Epithelial cell of prostate (primary cell): ENCODE measurements around the gene PARP12.

Experiments used
- DNase-seq: peaks from one replicate; pipeline ENCODE4 v3.0.0-alpha.2; 2011; ENCODE audit warnings: low read depth, low spot score
- H3K27ac ChIP-seq: fragments of 450-650 bp; 2 replicates; pipeline ENCODE4 v1.5.1; 2017; ENCODE audit warnings: mild to moderate bottlenecking

Gene PARP12

DNA sequence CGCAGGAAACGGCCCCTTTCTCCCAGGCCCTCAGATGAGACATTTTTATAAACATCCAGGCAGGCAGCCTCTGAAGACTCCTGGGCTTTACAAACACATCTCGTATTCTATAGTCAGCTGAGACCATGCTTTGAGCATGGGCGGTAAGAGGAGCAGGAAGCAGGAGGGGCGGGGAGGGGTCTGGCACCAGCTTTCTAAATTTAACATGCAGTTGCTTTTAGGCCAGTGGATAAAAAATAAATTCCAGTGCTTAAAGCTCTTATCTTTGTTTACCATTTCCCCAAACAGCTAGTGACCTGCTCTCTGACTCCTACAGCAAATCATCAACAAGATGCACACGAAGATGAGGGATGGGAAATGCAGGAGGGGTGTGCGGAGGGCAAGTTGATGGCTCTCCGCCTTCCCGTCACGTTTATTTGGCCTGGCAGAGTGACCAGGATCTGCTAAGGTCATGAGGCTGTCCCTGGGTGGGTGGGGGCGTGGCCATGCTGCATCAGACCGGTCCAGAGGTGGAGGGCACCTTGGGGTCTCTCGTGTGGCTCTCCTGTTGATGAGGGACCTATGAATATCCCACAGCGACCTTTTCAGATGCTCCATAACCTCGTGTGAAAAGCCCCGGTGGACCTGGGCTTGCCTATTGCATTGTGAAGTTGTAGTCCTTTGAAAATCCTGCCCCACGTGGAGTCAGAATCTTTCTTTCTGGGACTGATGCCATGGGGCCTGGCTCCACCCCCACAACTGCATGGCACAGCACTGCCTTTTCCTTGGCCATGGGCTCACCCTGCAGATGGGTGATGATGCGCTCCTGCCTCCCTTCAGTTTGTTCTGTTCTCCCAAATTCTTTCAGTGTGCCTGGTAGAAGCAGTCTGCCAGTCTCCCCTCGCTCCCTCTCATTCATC is 67.5 kb downstream of the PARP12 start:
- no peak overlapping the region for H3K27ac ChIP-seq

DNA sequence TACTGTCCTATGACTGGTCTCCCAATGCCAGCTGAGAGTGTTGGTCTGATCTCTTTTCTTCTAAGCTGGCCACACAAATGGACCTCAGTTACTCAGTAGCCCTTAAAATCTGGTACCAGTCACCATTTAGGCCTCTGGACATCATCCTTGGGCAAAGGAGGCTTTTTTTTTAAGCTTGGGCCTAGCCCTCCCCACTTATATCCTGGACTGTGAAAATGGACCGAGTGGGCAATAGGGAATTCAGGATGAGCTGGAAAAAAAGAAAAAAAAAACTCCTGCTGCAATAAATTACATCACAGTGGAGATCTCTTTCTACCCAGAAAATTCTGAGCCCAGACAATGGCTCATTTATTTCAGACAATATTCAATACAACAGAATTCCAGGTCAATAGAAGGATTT is 68.4 kb downstream of the PARP12 start:
- H3K27ac ChIP-seq: no peak overlapping the region
- DNase-seq: no peak

More for the DNA sequence above, 67.5 kb downstream of the PARP12 start:
- DNase-seq: no peak

DNA sequence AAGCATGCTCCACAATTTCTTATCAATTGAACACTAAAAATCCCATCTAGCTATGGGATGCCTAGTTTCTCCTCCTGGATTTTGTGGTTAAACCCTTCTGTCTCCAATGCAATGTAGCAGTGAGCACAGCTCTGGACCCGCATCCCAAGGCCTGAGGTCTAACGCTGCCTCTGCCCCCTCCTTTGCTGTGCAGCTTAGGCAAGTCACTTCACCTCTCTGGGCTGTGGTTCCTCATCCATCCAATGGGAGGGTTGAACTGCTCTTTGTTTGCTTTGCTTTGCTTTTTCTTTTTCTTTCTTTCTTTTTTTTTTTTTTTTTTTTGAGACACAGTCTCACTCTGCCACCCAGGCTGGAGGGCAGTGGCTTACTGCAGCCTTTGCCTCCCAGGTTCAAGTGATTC is 69.2 kb downstream of the PARP12 start:
- no peak for DNase-seq
- H3K27ac ChIP-seq: no peak overlapping the region

DNA sequence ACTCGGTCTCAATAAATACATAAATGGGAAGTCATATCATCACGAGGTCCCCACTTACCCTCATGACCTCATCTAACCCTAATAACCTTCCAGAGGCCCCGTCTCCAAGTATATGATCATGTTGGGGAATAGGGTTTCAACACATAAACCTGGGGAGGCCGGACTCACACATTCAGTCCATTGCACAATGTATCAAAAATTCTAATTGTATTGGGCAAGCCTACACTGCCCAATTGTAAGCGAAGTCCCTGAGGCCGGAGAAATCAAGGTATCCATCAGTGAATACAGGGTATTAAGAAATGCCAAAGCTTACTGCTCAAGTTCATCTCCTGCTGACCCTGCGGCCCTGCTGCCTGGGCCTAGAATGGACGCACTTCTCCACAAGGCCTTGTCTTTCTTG is 69.6 kb downstream of the PARP12 start:
- H3K27ac ChIP-seq: no peak overlapping the region
- DNase-seq: no peak

DNA sequence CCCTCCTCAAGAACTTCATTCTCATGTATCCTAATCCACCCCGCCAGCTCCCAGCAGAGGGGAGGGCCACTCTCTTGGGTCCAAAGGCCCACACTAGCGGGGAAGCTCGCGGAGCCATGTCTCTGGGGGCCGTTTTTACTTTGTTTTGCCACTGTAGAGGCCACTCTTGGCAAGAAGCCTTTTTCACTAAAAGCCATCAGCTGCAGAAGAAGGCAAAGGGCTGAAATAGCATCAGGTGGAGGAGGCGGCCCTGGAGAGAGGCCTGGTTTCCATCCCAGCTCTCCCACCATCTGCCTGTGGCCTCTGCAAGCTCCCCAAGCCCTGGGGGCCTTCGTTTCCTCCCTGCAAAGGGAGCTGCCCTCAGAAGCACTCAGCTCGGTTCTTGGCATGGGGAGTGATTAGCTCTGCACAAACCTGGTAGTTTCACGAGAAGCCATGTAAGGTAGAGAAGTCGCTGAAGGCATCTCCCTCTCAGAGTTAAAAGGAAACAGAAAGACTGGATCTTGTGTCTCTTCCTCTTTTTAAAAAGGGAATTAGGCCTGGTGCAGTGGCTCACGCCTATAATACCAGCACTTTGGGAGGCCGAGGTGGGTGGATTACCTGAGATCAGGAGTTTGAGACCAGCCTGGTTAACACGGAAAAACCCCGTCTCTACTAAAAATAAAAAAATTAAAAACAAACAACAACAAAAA is 70.3 kb downstream of the PARP12 start:
- DNase-seq: no peak
- H3K27ac ChIP-seq: no peak overlapping the region

DNA sequence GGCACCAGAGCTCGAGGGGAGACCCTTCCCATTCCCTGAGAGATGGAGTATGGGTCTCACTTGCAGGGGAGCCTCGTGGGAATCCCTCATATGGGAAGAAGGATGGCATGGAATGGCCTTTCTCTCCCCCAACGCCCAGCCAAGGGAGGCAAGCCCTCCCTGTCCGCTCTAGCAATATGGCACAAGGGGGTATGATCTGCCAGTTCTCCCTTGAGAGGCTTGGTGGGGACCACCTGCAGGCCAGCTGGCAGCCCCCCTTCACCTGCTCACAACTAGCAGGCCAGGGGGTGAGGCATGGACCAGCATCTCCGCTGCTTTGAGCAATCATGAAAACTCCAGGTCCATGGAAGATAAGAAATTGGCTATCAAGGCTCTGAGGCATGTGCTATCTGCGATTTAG is 70.8 kb downstream of the PARP12 start:
- no peak for DNase-seq

DNA sequence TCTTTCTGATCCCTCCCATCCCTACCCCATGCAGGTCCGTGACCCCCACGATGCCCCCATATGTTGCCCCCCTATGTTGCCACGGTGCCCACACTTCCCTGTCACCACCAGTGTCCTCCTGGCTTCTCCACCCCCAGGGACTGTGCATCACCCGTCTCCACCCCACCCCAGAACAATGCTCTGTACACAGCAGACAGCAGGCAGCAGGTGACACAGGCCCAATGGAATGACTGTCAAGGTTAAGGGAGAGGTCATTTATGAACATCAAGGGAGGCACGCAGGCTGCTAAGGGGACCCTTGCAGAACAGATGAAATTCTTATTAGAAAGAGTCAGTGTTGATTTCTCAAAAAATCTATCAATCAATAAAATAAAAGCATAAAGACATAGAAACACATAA is 71.5 kb downstream of the PARP12 start:
- no peak for DNase-seq
- no peak overlapping the region for H3K27ac ChIP-seq

More for the DNA sequence above, 70.8 kb downstream of the PARP12 start:
- H3K27ac ChIP-seq: no peak overlapping the region

DNA sequence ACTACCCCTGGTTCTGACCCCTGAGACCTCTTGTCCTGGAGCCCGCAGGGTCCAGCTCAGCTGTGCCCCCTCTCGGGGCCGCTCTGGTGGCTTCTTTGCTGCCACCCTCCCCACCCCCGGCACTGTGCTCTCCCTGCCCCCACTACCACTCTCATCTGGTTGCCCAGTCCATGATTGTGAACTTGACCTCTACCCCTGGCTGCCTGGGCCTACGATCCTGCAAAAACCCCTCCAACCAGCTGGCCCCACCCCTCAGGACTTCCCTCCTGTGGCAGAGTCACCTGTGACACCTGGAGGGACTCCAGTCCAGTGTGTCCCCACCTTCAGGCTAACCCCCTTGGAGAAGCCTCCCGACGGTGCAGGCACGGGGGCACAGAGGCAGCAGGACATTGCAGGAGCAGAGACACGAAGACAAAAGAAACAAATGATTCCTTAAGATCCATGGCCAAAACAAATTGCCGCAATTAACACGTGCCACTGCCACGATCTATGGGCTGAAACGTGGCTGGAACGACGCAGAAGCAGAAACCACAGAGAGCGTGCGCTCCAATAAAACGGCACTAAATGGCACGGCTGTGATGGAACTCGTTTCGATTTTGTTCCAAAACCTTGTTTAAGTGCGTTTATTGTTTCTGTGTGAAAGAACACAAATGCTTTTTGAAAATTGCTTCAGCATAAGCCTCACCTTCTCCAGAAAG is 72.0 kb downstream of the PARP12 start:
- no peak for DNase-seq
- H3K27ac ChIP-seq: no peak overlapping the region

DNA sequence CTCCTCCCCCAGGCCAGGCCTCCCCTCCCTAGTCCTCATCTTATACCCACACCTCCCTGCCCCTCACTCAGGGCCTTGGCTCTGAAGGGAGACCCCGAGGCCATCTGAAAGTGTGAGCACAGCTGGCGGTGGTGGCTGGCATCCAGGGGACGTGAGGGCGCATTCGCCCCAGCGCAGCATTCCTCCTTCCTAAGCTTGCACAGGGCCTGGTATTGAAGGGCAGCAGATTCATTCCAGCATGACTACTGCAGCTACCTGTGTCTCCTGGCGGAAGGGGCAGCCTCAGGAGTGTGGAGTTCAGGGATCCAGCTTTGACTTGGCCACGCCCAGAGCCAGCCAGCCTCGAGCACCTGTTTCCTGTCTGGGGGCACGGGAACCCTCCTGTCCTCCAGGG is 72.6 kb downstream of the PARP12 start:
- no peak for DNase-seq
- no peak overlapping the region for H3K27ac ChIP-seq

DNA sequence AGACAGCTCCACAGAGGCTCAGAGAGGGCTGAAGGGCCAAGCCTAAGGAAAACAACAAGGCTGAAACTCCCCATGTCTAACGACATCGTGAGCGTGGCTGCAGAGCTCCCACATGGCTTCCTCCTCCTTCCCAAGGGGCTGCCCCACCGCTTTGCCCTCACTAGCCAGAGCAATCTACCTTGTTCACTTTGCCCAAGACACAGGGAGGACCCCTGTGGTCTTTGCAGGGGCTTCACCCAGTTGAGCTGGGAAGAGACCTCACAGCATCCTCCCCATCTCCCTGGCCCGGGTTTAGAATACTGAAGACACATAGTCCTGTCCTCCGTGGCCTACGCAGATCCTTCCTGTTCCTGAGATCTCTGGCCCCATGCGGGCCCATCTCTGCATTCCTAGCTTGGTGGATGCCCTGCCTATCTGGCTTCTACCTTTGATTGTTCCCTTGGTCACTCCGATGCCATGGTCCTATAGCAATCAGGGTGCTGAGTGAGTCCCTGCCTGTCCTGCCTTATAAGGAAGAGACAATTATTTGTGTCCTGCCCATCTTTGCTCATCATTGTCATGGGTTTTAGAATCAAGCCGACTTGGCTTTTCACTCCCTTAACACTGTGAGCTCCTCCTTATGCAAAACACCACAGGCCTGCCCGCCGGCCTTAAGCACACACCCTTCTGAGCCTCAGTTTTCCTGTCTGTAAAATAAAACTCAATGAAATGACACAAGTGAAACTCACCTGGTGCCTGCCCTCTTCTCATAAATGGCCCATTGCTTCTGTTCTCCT is 73.2 kb downstream of the PARP12 start:
- H3K27ac ChIP-seq: no peak overlapping the region
- no peak for DNase-seq

DNA sequence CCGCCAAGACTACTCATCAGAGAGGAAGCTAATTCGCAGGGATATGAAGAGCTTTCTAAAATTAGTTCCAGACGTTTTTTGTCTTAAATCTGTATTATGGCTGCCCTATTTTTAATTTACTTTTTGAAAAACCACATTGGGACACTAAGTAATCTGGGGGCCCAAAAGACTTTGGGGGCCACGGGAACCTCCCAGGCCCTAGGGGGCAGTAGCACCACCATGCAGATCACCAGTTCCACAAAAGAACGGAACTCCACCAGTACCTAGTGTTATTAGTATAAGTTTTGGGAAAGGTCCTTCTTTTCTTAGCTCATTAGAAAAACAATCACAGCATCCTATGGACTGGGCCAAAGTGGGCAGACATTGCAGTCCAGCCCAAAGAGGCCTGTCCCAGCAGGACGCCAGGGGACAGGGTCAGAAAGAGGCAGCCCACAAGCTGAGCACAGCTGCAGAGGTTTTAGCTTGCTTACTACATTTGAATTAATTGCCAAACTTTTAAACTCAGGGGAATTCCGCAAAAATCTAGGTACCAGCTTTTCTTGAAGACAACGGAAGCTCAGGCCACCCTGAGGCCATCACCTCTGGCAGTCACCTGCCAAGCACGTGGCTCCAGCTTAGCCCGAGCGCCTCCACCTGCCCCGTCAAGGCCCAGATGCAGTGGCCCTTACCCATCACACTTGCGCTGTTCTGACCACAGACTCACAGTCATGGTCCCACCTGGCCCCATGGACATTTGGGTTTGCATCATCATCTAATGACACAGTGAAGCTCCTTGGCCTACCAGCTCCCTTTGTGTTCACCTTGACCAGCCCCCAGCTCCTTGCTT is 74.8 kb downstream of the PARP12 start:
- no peak for DNase-seq
- H3K27ac ChIP-seq: no peak overlapping the region

DNA sequence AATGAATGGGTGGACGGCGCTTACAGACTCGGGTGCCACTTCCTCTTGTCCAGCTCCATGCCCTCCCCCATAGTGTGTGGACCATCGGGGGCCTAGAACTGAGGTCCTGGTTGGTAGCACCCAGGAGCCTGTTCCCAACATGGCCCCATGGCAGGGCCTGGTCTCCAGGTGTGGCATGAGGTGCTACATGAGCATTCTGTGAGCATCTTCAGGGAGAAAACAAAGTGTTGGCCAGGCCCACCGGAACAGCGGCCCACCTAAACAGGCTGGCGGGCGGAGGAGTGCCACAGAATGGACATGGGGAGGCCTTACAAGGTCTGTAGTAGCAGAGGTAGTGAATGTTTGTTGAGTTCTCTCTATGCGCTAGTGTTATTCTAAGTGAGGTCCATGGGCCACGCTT is 76.9 kb downstream of the PARP12 start:
- no peak overlapping the region for H3K27ac ChIP-seq
- no peak for DNase-seq

DNA sequence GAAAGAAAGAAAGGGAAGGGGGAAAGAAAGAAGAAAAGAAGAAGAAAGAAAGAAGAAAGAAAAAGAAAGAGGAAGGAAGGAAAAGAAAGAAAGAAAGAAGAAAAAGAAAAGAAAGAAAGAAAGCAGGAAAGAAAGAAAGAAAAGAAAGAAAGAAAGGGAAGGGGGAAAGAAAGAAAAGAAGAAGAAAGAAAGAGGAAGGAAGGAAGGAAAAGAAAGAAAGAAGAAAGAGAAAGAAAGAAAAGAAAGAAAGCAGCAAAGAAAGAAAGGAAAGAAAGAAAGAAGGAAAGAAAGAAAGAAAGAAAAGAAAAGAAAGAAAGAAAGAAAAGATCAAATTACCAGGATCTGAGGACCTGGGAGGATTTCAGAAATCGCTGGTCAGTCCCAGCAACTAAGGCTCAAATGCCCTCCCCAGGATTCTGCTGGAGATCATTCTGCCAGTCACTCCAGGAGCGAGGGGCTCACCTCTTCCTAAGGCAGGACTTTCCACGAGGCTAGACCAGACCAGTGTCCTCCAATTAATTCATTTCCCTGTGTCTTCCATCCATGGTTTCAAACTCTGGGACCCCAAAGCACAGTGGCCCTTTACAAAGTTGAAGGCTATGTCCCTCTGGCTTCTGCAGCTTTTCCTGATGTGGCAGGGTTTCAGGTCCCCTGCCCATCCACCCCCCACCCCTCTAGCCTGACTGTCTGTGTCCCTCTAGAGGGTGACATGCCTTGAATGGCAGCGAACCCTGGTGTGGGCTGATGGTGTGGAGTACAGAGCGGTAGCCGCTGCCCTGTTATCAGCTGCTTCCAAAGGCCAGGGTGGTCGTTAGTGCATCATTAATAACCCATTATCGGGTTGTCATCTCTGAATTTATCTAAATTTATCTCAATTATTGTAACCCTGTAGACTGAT is 77.9 kb downstream of the PARP12 start:
- H3K27ac ChIP-seq: no peak overlapping the region
- no peak for DNase-seq

DNA sequence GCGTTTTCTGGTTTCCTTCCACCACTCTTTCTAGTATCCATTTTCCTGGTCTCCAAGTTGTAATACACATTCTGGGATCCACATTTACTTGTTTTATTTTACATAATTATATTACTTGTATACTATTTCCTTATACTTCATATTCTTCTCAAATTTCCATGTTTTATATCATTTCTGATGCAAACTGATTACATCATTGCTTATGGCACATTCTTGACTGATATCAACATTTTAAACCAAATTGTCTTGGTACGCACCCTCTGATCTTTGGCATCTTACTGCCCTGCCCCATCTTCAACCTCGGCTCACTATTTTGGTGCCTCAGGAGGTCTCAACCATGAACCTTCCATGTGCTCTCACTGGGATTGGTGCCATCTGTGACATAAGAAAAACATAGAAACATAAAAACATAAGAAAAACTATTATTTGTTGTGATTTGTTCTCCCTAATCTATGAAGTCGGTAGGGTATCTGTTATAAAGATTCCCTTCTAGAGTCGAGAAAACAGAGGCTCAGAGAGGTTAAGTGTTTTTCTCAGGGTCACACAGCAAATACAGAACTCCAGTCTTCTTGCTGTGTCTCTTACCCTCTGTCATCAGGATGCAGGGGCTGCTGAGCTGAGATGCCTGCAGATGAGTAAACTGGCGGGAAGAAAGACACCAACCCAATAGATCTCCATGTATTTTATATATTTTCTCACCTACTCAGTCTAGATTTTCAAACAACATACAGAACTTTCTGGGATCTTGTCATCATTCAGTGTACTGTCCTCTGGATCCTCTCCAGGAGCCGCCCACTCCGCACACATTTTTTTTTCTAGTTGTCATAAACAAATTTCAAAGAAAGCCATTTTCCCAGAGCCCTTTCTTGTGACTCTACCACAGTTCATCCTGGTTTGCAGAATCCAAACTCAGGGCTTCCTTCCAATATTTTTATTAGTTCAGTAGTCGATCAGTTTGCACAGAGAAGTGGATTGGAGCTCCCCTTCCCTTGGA is 79.5 kb downstream of the PARP12 start:
- no peak for DNase-seq
- H3K27ac ChIP-seq: no peak overlapping the region

DNA sequence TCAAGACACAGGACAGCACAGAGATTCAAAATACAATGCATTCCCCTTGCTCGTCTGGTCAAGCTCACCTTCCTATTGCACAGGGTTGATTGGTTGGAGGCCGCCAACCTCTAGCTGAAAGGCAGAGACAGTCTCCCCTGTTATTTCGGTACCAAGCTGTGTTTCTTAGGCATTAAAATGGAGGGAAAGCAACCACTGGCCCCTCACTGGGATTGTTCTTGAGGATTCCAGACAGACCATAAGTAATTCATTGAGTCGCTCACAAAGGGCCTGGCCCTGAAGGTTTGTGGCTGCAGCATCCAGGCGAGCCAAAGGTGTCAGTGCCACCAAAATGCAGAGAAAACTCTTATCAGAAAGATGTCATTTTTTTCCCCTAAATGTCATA is 81.2 kb downstream of the PARP12 start:
- H3K27ac ChIP-seq: no peak overlapping the region
- no peak for DNase-seq

DNA sequence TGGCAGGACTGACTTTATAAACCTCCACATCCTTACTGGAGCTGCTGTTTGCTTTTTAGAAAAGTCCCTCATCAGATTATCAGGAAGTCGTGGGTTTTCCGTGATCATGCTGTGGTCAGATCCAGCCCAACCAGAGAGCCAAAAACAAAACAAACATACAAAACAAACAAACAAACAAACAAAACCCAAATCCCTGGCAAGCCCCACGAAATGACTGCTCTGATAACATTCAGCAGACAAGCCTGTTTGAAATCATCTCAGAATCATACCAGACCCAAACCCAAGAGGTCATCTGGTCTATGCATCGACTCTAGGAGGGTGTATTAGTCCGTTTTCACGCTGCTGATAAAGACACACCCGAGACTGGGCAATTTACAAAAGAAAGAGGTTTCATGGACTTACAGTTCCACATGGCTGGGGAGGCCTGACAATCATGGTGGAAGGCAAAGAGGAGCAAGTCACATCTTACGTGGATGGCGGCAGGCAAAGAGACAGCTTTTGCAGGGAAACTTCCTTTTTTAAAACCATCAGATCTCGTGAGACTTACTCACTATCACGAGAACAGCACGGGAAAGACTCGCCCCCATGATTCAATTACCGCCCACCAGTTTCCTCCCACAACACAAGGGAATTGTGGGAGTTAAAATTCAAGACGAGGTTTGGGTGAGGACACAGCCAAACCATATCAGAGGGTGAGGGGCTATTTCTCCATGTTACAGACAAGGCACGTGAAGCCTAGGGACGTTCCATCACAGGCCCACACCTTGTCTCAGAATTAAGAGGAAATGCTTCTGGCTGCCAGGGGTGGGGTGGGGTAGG is 85.7 kb downstream of the PARP12 start:
- DNase-seq: no peak
- no peak overlapping the region for H3K27ac ChIP-seq
